Measurements from ENCODE around the gene TMEM205.
"Not testable (repeated sequence)": the region's sequence is repeated elsewhere in the genome, so short reads cannot be mapped to it uniquely, and the experiment has no call there.

Gene TMEM205

GRCh38 chr19:11373166-11373884, 27.3 kb upstream of the TMEM205 start:
- no peak for DNase-seq (ENCODE audit: insufficient read length, low spot score)
- FAIRE-seq = no peak

DNA sequence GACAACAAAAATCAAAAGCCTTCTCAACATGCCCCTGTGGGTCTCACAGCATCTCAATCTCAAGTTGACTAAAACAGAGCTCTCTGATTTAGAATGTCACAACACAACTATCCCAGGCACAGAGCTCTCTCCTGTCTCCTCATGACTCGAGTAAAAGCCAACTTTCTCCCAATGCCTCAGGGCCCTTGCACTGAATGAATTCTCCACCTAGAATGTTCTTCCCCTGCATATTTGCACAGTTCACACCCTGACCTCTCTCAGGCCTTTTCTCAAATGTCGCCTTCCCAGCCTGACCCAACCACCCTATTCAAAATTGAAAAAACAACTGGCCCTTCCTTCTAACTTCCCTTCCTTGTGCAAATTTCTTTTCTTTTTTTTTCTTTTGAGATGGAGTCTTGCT, 24.7 kb upstream of the TMEM205 start:
- DNase-seq (ENCODE audit: insufficient read length, low spot score) (no peak), FAIRE-seq (no peak)

DNA sequence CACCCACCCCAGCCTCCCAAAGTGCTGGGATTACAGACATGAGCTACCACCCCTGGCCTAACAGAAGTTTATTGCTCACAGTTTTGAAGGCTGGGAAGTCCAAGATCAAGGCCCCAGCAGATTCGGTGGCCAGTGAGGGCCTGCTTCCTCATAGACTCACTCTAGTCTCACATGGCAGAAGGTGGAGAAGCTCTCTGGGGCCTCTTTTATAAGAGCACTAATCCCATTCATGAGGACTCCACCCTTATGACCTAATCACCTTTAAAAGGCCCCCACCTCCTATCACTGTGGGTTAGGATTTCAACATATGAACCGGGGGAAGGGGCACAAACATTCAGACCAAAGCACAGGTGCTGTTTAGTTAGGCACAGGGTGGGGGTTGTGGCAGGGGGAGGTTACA, 21.5 kb upstream of the TMEM205 start:
- no peak for DNase-seq (ENCODE audit: insufficient read length, low spot score)
- no peak for FAIRE-seq

DNA sequence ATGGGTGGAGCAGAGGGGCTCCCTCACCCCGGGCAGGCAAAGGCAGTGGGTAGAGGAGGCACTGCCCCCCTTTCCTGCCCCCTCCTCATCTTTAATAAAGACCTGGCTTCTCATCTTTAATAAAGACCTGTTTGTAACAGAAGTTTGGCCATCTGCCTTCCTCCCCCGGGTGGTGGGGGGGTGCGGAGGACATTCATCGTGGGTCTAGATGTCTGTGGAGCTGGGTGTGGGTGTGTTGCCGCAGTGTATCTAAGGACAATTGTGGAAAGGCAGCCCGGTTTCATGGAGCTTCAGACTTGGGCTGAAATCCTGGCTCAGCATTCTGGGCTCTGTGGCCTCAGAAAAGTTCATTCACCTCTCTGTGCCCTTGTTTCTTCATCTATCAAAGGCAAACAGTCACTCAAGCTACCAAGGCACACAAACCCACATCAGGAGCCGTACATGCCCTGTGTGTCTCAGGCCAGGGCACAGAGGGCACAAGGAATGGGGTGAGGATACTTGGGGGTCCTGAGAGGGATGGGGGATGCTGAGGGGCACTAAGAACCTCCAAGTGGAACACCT, 19.6 kb upstream of the TMEM205 start:
- DNase-seq (ENCODE audit: insufficient read length, low spot score) (no peak), FAIRE-seq (no peak)

- no peak for FAIRE-seq
- no peak for DNase-seq (ENCODE audit: insufficient read length, low spot score)
These were observed 18.9 kb upstream of the TMEM205 start for GRCh38 chr19:11364935-11365334.

DNA sequence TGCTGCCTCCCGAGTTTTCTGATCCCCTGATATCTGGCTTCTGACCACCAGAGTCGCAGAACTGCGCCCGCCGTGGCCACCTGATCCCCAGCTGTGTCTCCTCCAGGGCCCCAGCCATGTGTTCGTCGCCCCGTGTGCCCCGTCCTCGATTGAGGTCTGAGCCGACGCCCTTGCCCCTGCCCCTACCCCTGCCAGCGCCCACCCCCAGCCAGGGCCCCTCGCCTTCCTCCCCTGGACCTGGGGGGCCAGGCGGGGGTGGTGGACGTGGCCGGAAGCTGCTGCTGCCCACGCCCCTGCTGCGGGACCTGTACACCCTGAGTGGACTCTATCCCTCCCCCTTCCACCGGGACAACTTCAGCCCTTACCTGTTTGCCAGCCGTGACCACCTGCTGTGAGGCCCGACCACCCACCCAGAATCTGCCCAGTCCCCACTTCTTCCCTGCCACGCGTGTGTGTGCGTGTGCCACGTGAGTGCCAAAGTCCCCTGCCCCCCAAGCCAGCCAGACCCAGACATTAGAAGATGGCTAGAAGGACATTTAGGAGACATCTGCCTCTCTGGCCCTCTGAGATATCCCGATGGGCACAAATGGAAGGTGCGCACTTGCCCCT, 18.3 kb upstream of the TMEM205 start:
- DNase-seq (ENCODE audit: insufficient read length, low spot score) = no peak
- FAIRE-seq = no peak

DNA sequence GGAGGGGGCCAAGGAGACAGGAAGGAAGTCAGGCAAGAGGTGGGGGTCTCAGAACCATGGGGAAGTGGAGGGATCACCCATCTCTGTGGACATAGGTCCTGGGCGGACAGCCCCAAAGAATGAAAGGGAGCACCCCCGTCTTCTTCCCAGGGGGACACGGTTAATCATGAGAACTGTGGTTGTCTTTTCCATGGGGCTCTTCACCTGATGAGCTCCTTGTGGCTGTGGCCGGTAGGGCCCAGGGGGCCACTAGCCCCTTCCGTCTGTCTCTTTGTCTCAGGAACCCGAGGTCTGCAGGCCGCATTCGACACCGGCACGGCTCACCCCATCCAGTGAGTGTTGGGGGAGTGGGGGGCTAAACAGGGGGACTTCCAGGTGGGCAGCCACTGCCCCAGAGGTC, 17.8 kb upstream of the TMEM205 start:
- FAIRE-seq (no peak), DNase-seq (ENCODE audit: insufficient read length, low spot score) (no peak)

DNA sequence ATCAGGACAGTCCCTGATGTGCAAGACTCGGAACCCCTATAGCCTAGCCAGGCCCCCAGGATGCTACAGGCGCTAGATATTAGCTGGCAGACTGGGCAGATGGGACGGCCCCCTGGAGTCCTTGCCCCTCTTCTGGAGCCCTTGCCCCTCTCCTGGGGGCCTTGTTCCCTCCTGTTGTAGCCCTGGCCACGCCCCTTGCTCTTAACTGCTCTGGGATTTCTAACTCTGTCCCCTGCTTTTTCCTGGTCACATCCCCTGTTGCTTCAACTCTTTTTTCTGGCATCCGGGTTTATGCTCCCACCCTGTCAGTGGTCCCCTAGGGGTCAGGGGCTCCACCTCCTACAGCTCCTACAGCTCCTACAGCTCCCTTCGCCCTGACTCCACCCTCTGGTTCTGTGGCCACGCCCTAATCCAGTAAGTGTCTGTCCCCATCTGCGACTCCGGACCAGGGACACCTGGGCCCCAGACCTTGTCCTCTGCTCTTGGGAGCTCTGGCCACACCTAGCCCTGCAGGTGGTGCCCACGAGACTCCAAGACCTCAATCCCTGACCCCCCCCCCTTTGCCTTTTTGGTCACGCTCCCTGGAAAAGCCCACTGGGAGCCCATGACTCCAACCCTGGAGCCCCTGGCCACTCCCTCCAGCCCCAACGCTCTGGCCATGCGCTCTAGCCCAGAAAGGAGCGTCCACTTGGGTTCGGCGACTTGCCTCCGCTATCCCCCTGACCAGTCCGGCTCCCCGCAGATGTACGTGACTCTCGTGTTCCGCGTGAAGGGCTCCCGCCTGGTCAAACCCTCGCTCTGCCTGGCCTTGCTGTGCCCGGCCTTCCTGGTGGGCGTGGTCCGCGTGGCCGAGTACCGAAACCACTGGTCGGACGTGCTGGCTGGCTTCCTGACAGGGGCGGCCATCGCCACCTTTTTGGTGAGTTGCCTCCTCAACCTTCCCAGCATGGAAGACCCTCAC, 16.0 kb upstream of the TMEM205 start:
- DNase-seq (ENCODE audit: insufficient read length, low spot score) (no peak), FAIRE-seq (no peak)

GRCh38 chr19:11361037-11361770, 15.1 kb upstream of the TMEM205 start:
- no peak for DNase-seq (ENCODE audit: insufficient read length, low spot score)
- FAIRE-seq = no peak

DNA sequence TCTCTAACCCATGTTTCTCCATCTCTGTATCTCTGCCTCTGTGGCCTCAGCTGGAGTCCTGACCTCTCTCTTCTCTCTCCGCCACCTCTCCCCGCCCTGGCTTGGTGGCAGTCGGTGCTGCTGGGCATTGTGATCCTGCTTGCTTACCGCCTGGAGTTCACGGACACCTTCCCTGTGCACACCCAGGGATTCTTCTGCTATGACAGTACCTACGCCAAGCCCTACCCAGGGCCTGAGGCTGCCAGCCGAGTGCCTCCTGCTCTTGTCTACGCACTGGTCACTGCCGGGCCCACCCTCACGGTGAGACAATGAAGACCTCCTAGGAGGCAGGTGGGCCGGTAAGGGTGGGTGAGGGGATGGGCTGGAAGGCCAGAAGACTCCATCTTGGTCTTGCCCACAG, 13.4 kb upstream of the TMEM205 start:
- no peak for DNase-seq (ENCODE audit: insufficient read length, low spot score)
- FAIRE-seq = no peak

DNA sequence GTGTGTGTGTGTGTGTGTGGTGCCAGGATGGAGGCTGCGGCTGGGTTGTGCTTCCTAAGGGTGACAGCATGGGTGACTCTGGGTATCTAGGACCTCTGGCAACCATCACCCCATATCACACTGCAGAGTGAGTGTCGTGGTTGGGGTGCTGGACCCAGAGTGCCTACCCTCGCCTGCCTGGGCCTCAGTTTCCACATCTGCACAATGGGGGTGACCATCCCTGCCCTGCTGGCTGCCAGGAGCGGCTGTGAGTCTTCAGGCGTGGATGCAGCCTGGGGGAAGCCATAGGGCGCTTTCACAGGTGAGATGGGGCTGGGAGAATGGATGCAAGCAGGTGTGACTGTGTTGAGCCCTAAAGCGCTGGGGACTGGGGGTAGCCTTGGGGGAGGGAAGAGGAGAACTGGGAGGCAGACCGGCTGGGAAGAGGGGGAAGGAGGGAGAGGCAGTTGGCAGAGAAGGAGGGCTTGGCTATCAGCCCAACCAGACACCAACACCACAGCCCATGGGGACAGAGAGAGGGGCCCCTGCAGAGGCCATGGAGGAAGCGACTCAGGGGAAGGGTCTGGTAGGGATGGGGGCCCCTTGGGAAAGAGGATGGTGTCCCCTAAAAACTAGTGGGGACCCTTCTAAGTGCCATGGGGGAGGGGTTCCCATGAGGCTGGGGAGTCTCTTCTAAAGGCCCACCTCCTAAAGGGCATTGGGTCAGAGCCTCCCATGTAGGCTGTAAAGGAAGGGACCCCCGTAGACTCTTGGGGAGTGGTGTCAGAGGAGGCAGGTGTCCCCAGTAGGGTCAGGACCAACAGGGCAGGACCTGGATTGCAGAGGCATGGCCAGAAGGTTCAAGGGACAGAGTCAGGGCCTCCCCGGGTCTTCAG, 10.8 kb upstream of the TMEM205 start:
- no peak for FAIRE-seq
- DNase-seq (ENCODE audit: insufficient read length, low spot score) = no peak

- no peak for FAIRE-seq
- no peak for DNase-seq (ENCODE audit: insufficient read length, low spot score)
These were observed 10.0 kb upstream of the TMEM205 start for GRCh38 chr19:11356074-11356397.

GRCh38 chr19:11355160-11356073, 9.3 kb upstream of the TMEM205 start, which contains the start of gene PLPPR2:
Gene PLPPR2 (plus strand): TSS chr19:11355432. CDS start chr19:11357674, 2,242 bp downstream.
- FAIRE-seq = no peak
- peak; percentile 70 for DNase-seq (ENCODE audit: insufficient read length, low spot score)

DNA sequence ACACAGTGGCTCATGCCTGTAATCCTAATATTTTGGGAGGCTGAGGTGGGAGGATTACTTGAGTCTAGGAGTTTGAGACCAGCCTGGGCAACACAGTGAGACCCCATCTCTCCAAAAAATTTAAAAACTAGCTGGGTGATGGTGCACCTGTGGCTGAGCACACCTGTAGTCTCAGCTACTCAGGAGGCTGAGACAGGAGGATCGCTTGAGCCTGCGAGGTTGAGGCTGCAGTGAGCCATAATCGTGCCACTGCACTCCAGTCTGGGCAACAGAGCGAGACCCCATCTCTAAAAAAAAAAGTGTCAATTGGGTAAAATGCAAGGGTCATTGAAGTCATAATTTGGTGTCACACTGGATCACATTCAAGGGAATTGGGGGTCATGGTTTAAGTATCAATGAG, 8.0 kb upstream of the TMEM205 start:
- not testable (repeated sequence) for FAIRE-seq; DNase-seq (ENCODE audit: insufficient read length, low spot score)

- FAIRE-seq = no peak
- DNase-seq (ENCODE audit: insufficient read length, low spot score) = no peak
These were observed 3.1 kb upstream of the TMEM205 start for GRCh38 chr19:11349171-11349570.

GRCh38 chr19:11347546-11348039, 1.5 kb upstream of the TMEM205 start:
- DNase-seq (ENCODE audit: insufficient read length, low spot score) (no peak), FAIRE-seq (no peak)

- FAIRE-seq = no peak
- DNase-seq (ENCODE audit: insufficient read length, low spot score) = no peak
These were observed 805 bp downstream of the TMEM205 start for GRCh38 chr19:11345122-11345803.

DNA sequence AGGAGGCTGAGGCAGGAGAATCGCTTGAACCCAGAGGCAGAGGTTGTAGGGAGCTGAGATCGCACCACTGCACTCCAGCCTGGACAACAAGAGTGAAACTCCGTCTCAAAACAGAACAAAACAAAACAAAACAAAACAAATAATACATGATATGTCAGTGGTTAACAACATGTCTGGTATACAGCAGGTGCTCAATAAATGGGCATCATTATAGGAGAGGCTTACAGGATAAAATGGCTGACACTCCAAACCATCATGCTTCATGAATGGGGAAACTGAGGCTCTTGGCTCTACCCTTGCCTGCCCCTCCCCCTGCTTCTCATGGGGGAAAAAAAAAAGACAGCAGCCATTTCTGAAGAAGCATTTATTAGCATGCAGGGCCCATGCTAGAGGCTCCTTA, 3.6 kb downstream of the TMEM205 start:
- FAIRE-seq (no peak), DNase-seq (ENCODE audit: insufficient read length, low spot score) (no peak)

Data from GM19239 (cell line).